ENCODE measurements around the gene BCAR1. TPM values are rescaled to one million over a fixed set of nuclear protein-coding genes. Genes with fewer than 3 reads are reported as not detected.

BCAR1 gene
- total RNA-seq, 1 experiment from 2014 or later: 95.6 TPM

GRCh38 chr16:75233611-75233938, 17.8 kb downstream of the BCAR1 start (continued):
- no peak for TF ChIP-seq FOXP1 (CRISPR knock-in tag; IDR thresholded peaks at IDR 0.05; ENCODE audit: borderline replicate concordance)
- TF ChIP-seq ZNF219 (CRISPR knock-in tag; IDR thresholded peaks at IDR 0.05; ENCODE audit: borderline replicate concordance): no peak
- no peak for TF ChIP-seq ZNF121 (CRISPR knock-in tag; IDR thresholded peaks at IDR 0.05)
- no peak for TF ChIP-seq IRF1 (CRISPR knock-in tag; IDR thresholded peaks at IDR 0.05)

- H3K9me3 Mint-ChIP-seq: no peaks in the 10 kb centered on the region
- H3K27ac Mint-ChIP-seq: peak overlapping the region; percentile 43; the same call in 1 of the 2 replicates
- TF ChIP-seq AR (CRISPR knock-in tag; IDR thresholded peaks at IDR 0.05): no peak
- no peak for TF ChIP-seq ZNF281 (CRISPR knock-in tag; IDR thresholded peaks at IDR 0.05)
- TF ChIP-seq MXD4 (CRISPR knock-in tag; IDR thresholded peaks at IDR 0.05; ENCODE audit: borderline replicate concordance): no peak
- TF ChIP-seq FOXJ3 (CRISPR knock-in tag; IDR thresholded peaks at IDR 0.05; ENCODE audit: borderline replicate concordance): no peak
- TF ChIP-seq SMAD4 (CRISPR knock-in tag; IDR thresholded peaks at IDR 0.05): no peak
- TF ChIP-seq NR2C2 (CRISPR knock-in tag; IDR thresholded peaks at IDR 0.05): no peak
- TF ChIP-seq CDX4 (CRISPR knock-in tag; IDR thresholded peaks at IDR 0.05; ENCODE audit: borderline replicate concordance): no peak
- no peak for TF ChIP-seq ETV6 (CRISPR knock-in tag; IDR thresholded peaks at IDR 0.05)
- no peak for TF ChIP-seq MYBL2 (CRISPR knock-in tag; IDR thresholded peaks at IDR 0.05)
- TF ChIP-seq ZNF532 (CRISPR knock-in tag; IDR thresholded peaks at IDR 0.05; ENCODE audit: borderline replicate concordance): no peak
- TF ChIP-seq GRHL2 (CRISPR knock-in tag; IDR thresholded peaks at IDR 0.05; ENCODE audit: insufficient replicate concordance, severe bottlenecking): no peak
- no peak for TF ChIP-seq ESRRA (CRISPR knock-in tag; IDR thresholded peaks at IDR 0.05; ENCODE audit: borderline replicate concordance)
- no peak for TF ChIP-seq NFATC4 (CRISPR knock-in tag; IDR thresholded peaks at IDR 0.05)
- no peak for TF ChIP-seq RELA (CRISPR knock-in tag; IDR thresholded peaks at IDR 0.05; ENCODE audit: borderline replicate concordance)
- TF ChIP-seq ZNF232 (CRISPR knock-in tag; IDR thresholded peaks at IDR 0.05): no peak
- no peak for TF ChIP-seq SMAD3 (CRISPR knock-in tag; IDR thresholded peaks at IDR 0.05; ENCODE audit: borderline replicate concordance)
- no peak for TF ChIP-seq AFF4 (CRISPR knock-in tag; IDR thresholded peaks at IDR 0.05; ENCODE audit: borderline replicate concordance)
- TF ChIP-seq ZMAT4 (CRISPR knock-in tag; IDR thresholded peaks at IDR 0.05): no peak
- ChIA-PET CTCF (no interaction called here), POLR2A (no interaction called here)
- H3K36me3 Mint-ChIP-seq: peaks cover 35% of the 10 kb centered on the region
- no peak overlapping the region for H3K4me3 Mint-ChIP-seq
- no peaks in the 10 kb centered on the region for H3K27me3 Mint-ChIP-seq (ENCODE audit: low read depth)
- ATAC-seq (no peak), DNase-seq (ENCODE audit: low spot score) (no peak)
- H3K4me1 Mint-ChIP-seq: peaks cover 3% of the 10 kb centered on the region
Measured at GRCh38 chr16:75231570-75231969, 19.9 kb downstream of the BCAR1 start.

Data from WTC11 (cell line).